PC-3 (cell line): ENCODE measurements around the gene EPN1.

Experiments
- EZH2 ChIP-seq: fragments of 300-600 bp; sonication (generic); IDR thresholded peaks from one replicate; pipeline ENCODE4 v1.6.1; 2017; ENCODE audit warnings: antibody characterized with exemption, mild to moderate bottlenecking, low read length; ENCODE audit not compliant: unreplicated experiment
- EZH2phosphoT487 ChIP-seq: fragments of 300-600 bp; sonication (generic); IDR thresholded peaks from 2 replicates; pipeline ENCODE4 v1.6.1; 2018; ENCODE audit warnings: mild to moderate bottlenecking, antibody characterized with exemption, low read length, borderline replicate concordance
- TF ChIP-seq, protein P1 (sequence below): fragments of 300-600 bp; sonication (generic); conservative IDR thresholded peaks from 2 replicates; pipeline ENCODE4 v1.5.1; 2017; ENCODE audit warnings: antibody characterized with exemption, low read depth, mild to moderate bottlenecking, low read length

DNA sequence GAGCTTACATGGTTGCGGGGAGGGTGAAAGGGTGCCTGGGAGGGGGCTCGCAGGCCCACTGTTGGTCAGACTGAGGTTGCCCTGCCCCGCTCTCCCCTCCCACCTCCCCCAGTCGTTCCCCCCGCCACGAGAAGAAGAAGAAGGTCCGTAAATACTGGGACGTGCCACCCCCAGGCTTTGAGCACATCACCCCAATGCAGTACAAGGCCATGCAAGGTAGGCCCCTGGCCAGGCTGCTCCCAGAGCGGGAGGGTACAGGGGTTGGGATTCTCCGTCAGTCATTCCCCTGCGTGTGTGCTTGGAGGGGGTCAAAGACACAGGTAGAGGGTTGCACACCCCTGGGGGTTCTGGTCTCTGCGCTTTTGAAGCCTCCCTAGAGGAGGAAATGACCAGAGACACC is 14.6 kb upstream of the EPN1 start:
- no peak for TF ChIP-seq EZH2
- TF ChIP-seq, protein P1, sequence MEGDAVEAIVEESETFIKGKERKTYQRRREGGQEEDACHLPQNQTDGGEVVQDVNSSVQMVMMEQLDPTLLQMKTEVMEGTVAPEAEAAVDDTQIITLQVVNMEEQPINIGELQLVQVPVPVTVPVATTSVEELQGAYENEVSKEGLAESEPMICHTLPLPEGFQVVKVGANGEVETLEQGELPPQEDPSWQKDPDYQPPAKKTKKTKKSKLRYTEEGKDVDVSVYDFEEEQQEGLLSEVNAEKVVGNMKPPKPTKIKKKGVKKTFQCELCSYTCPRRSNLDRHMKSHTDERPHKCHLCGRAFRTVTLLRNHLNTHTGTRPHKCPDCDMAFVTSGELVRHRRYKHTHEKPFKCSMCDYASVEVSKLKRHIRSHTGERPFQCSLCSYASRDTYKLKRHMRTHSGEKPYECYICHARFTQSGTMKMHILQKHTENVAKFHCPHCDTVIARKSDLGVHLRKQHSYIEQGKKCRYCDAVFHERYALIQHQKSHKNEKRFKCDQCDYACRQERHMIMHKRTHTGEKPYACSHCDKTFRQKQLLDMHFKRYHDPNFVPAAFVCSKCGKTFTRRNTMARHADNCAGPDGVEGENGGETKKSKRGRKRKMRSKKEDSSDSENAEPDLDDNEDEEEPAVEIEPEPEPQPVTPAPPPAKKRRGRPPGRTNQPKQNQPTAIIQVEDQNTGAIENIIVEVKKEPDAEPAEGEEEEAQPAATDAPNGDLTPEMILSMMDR: no peak
- TF ChIP-seq EZH2phosphoT487: no peak
